Suppressor macrophage treated with lipopolysaccharide for 4 hours (primary cell): ENCODE data around the gene CPSF3.
A peak's percentile ranks its signal among the peaks of the same experiment; 100 is the strongest.

Experiments used
- DNase-seq: peaks from one replicate; pipeline ENCODE4 v3.0.0-alpha.2; 2020

Gene CPSF3

DNA sequence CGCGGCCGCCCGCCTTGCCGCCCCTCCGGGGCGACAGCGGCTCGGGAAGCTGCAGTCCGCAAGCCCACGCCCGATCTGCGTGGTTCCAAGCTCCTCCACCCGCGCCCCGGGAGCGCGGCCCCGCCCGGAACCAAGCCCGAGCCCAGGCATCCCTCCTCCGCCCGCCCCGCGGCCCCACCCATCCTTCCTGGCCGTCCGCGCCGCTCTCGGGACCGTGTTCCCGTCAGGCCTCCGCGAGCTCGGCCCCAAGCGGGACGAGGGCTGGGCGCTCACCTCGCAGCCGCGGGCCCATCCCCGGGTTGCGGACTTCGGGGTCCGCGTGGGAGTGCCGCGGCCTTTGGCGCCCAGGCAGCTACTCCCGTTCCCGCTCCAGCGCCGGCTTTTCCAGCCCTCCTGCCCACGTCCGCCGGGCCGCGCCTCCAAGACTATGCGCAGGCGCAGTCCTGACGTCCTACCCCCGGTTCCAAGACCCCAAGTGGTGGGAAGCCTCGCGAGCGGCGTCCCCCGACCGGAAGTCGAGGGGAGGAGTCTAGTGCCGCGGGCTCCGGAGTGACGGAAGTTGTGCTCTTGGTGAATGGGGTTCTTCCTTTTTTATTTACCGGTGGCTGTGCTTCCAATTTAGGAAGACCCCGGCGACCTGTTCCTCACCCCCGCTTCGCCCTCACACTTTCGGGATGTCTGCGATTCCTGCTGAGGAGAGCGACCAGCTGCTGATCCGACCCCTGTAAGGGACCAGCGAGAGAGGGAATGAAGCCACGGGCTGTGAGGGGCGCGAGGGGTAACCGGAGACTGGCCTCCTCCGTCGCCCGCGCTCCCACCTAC is at the start of gene CPSF3, which contains the start of gene ITGB1BP1:
Gene CPSF3 (plus strand): TSS at position 555 of the 822 bp plus-strand sequence. CDS start 120 bp downstream, at position 675.
Gene ITGB1BP1 (minus strand): TSS at position 429 of the 822 bp plus-strand sequence. CDS start 4,831 bp downstream, outside the sequence.
- peak; percentile 100 for DNase-seq

DNA sequence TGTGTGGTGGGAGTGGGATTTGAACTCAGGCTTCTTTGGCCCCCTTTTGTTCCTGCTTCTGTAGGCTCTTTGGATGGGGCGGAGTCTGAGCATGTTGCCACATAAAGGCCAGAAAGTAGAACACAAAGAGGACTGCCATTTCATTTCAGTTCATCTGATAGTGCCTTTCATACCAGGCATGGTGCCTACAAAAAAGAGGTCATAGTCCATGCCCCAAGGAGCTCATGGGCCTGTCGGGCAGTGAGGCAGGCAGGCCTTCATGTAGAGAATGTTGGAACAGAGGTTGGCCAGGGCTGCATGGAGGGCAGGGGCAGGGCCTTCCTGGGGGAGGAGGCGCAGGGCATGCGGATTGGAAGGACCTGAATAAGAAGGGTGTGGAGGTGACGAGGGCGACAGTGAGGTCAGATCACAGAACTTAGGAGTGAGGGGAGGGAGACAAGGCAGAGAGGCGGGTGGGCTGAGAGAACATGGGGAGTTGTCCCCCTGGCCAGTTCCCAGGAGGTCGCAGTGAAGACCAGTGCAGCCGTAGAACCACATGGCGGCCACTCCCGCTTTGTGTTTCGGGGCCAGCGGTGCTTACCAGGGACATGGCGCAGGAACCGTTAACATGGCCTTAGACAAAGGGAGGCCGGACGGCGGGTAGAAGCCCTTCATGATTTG is 49.3 kb upstream of the CPSF3 start:
- no peak for DNase-seq

- DNase-seq = no peak
Observed at GRCh38 chr2:9375857-9376428, 47.5 kb upstream of the CPSF3 start.

DNA sequence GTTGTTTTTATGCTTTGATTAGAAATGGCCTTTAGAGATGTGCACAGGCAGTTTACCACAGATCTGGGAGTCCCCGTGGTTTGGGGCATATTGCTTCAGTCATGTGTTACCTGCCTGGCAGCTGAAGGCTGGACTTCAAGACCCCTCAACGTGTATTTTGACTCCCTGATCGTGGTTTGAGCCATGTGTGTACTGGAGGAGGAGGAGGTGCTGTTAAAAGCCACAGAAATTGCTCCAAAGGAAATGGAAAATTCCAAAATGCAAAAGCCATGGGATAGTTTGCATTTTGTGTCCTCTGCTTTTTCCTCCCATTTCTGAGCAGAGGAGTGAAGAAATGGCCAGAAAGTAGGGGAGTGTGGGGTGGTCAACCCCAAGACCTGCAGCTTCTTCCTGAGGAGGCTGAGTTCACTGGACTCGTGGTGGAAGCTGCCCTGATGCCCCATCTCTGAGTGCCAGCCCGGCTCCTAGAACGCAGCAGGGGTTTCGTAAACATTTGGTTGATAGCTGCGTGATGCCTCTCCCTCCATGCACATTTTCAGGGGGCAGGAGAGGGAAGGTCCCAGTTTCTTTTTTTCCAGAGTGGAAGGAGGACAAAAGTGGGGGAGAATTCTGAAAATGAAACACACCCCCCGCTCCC is 45.9 kb upstream of the CPSF3 start:
- DNase-seq = no peak

DNA sequence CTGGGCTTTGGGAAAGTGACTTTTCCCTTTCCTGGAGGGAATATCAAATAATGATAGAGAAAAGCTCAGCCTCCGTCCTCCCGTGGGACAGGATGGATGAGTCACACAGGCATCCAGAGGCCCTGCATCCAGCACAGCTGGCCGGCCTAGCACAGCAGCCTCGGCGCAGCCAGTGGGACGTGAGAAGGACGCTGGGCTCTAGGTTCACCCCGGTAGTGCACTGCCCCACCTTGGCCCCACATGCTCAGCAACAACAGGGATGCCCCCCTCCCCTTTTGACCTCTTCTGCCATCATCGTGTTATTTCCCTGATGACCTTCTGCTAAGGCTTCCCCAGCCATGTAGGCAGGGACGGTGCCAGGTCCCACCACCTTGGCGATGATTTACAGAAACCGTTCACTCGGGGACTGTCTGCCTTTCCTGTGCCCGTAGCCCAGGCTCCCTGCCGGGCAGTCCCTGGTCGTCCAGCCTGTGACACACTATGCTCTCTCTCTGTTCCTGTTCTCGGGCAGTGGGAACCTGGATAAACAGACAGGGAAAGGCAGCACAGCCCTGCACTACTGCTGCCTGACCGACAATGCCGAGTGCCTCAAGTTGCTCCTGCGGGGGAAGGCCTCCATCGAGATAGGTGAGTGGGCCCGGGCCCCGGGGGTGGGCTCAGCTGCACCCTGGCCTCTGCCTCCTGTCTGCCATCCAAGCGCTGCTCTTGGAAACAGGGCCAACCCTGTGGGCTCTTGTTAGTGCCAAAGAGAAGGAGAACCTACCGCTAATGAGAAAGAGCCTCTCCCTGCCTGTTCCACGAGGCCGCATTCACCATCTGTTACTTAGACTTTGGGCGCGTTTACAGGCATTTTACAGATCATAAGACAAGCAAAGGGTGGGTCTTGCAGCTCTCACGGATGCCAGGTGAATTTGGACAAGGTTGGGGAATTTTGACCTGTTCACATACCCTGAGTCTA is 44.7 kb upstream of the CPSF3 start:
- no peak for DNase-seq

DNA sequence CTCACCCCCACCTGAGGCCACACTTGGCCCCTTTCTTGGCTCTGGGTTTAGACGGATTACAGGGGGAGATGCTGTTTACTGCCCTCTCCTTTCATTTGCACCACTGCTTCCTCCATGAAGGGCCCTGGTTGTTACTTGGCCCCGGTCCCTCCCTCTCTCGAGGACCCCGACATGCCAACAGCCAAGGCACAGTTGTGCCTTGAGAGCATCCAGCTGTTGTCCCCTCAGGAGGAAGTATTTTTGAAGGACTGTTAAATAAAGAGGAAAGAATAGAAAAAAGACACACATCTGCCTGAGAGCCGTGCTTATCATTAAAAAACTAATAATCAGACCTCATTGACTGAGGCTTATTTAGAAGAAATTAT is 44.1 kb upstream of the CPSF3 start:
- DNase-seq = no peak

DNA sequence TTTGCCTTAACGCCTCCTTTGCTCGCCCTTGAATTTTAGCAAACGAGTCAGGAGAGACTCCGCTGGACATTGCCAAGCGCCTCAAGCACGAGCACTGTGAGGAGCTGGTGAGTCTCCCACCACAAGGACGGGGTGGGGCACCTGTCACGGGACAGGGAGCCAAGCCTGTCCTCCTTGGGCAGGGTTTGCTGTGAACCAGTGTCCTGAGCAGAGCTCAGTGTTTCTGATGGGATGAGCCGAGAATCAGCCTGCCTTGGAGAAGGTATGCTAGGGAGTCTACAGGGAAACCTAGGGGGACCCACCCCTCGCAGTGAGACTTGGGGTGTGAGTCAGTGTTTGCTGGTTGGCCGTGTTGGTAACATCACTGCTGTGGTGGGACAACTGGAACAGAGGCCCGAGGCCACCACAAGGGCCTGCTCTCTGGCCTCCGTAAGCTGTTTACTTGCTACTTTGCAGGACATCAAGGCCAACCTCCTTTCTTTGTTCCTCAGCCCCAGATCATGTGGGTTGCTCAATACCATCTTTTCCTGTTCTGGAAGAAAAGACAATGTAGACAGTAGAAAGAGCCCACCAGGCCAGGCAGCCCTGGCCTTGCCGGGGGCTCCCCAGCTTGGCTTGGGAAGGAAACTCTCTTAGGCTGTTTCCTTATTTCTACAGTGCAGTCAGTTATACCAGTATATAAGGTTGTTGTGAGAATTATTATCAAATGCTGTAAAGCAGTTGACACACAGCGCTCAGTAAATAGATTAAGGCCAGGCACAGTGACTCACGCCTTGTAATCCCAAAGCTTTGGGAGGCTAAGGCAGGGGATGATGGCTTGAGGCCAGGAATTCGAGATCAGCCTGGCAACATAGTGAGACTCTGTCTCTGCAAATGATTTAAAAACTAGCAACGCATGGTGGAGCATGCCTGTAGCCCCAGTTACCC is 42.5 kb upstream of the CPSF3 start:
- DNase-seq = no peak

- no peak for DNase-seq
Observed at GRCh38 chr2:9382604-9383235, 40.7 kb upstream of the CPSF3 start.

DNA sequence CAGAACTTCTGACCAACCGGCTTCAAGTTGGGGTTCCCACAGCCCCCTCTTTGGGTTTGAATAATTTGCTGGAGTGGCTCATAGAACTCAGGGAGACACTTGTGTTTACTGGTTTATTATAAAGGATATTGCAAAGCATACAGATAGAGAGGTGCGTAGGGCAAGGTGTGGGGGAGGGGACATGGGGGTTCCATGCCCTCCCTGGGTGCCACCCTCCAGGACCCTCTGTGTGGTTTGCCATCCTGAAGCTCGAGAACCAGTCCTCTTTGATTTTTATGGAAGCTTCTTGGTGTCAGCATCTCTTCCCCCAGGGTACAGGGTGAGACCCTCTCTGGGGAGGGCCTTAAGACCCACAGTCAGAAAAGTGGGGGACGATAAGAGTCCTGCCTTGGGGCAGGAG is 38.9 kb upstream of the CPSF3 start:
- no peak for DNase-seq

GRCh38 chr2:9385841-9386240 is 37.6 kb upstream of the CPSF3 start:
- no peak for DNase-seq

- no peak for DNase-seq
Observed at GRCh38 chr2:9388199-9388681, 35.2 kb upstream of the CPSF3 start.

DNA sequence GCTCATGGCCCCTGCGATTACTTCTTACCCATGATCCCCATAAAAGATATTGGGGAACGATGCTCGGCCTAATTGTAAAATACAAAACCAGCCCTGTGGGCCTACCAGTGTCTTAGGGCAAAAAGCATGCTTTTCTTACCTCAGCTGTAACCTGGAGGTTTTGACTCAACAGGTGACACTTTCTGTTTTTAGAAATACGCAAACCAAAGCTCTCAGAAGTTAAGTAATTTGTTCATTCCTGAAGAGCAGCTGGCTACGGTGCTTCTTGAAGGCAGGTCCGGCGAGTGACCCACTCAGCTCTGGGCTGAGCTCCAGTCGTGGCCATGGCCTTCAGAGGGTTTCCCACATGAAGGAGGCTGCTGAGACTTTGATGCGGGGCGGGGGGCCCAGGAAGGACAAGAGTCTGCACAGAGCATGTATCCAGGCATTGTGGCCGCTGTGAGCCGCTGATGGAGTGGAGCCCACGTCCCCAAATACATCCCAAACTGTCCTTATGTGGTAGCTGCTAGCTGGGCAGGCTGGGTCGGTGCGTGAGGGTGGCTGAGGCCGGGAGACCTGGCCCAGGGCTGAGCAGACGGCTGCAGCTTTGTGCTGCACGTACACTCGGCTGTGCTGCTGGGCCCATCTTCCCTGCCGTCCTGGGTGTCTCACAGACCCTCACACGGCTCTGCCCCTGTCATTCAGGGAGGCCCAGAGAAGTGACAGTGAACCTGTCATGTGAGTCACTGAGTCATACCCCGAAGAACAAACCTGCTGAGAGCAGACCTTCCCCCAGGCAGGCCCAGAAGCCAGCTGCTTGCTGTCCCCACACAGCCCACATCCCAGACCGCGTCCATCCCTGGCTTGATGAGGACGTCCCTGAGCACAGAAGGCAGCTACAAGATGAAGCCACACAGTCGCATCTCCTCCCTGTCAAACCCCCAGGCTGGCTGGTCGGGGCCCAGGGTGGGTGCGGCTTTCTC is 34.2 kb upstream of the CPSF3 start:
- no peak for DNase-seq

DNA sequence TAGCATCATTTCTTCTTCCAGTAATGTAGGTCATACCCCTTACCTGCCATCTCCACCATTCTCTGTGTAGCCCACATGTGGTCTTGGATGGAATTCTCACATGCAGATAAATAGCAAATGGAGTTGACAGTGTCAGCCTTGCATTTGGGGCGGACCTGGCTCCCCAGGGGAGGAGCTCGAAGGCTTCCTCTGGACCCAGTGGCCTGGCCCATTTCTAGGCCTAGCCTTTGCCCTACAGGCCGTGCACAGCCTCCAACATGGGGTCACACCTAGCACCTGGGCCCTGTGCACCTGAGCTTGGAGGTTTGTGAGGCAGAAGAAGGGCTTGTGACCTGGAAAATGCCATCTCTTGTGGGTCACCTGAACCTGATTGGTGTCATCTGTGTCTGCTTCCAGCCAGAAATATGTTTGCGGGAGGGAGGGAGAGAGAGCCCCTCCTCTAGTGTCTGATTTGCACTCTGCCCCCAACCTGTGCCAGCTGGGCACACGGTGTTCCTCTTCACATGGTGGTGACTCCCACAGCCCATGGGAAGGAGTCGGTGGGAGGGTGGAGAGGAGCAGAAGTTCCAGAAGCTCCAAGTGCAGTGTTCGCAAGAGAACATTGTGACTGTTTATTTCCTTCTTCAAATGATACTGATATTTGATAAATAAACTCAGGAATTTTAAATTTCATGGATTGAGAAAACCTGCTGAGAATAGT is 33.2 kb upstream of the CPSF3 start:
- no peak for DNase-seq

DNA sequence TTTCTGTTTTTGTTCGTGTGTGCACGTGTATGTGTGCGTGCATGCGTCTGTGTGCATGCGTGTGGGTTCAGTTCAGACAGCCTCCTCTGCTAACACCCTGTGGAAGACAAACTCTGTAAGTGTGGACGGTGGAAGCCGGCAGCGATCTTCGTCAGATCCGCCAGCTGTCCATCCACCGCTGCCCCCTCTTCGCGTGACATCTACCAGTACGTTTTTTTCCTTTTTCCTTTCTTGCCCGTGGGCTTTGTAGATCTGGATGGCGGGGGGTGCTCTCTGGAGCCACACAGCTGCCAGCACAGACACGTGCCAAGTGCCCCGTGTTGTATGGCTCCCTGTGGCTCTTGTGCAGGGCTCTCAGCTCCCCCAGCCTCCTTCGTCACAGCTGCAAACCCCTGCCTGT is 32.5 kb upstream of the CPSF3 start:
- DNase-seq = no peak

DNA sequence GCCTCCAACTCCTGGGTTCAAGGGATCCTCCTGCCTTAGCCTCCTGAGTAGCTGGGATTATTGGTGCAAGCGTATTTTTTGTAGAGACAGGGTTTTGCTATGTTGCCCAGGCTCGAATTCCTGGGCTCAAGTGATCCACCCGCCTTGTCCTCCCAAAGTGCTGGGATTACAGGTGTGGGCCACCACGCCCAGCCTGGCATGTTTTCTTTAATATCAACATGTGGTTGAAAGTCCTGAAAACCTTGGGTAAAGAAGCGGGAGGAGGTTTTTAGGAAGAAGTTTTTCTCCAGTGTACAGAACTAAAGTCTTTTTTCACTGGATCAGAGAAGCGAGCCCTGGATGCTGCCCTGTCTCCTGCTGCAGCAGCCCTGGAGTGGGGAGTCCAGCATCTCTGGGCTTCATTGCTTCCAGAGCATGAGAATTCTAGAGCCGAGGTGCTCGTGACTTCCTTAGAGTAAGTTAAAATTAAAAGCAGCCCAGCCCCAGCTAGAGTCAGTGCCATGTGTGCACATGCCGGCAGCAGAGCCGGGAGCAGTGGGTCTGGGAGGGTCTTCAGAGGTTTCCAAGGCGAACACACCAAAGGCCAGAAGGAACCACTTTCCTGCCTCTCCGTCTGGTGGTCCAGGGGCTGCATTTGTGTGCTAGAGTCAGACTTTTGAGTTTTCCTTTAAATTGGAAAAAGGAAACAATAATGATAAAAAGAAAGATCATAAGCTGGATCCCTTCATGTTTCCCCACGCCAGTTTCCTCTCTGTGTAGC is 31.3 kb upstream of the CPSF3 start:
- no peak for DNase-seq

DNA sequence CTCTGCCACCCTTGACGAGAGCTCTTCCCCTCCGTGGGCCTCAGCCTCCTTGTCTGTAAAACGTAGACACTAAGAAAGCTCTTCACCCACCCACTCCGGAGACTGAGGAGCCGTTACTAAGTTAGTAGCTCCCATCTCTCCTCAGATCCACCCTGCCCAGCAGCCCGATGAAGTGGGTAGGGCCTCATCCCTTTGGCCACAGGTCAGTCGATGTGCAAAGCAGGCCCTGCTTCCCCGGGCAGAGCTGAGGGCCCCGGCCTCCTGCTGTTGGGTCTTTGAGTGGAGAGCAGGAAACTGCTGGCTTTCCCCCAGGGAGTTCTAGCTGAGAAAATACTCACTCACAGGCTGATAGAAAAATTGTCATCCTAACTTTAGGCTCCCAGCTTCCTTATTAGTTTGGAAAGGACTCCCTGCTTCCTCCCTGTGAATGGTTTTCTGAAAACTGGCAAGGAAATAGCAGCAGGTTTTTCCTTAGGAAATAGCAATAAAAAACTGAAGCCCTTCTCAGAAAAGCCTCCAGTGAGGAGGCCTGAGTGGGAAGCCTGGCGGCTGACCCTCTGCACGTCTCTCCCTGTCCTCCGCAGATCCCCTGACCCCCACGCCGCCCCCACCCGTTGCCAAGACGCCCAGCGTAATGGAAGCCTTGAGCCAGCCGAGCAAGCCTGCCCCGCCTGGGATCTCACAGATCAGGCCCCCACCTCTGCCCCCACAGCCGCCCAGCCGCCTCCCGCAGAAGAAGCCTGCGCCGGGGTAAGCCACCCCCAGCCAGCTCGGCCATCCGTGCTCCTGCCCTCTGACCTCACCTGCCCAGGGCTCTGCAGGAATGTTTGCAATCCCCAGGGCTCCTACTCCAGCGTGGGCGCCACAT is 30.3 kb upstream of the CPSF3 start:
- DNase-seq = no peak

- no peak for DNase-seq
Observed at GRCh38 chr2:9394816-9395215, 28.6 kb upstream of the CPSF3 start.
